Posterior cingulate gyrus (tissue), 11 donors: ENCODE data around the gene ADAMTS19.
A peak's percentile ranks its signal among the peaks of the same experiment; 100 is the strongest.

ENCODE experiments used
- DNase-seq, 10 donors: peaks; one replicate each; pipeline versions ENCODE4 v3.0.0 to v3.0.0-alpha.2; 2020 to 2021; ENCODE audit warnings: mixed read lengths in 3 of 10
- intact Hi-C: fragments of 100-400 bp; cut with DNase I; formaldehyde crosslinking; loops from one replicate; pipeline ENCODE4 v1.15.1; 2023

ADAMTS19 gene

DNA sequence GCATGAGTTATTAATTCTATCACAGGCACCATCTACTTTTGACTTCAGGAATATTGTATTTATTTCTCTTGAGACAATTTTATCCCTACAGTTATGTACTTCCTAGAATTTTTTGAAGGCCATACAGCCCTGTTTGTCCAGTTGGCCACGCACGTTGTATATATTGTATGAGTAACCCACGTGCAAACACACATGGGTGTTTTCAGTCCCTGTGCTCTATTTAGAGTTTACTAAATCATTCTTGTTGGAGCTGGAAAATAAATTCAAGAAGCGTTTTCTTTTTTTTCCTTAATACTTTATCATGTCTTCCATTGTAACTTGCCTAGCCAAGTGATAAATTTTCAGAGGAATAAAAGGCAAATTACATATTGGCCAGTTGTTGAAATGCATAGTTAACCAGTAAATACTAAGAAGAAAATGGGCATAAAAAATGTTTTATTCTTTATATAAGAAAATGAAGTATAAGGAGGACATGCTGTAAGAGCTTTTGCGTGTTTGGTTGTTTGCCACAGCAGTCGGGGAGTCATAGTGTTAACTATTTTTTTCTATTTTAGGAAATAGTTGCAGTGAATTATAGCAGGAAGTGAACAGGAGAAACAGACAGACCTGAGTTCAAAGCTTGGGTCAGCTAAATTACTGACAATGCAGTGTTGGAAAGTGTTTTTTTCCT lies 201.4 kb downstream of the ADAMTS19 start:
- intact Hi-C loops, result no loop called here
- DNase-seq, result no peak

- DNase-seq, result peak in 2 of 10 donors; percentile 16 to 18
Observed at GRCh38 chr5:129664336-129664937, 204.3 kb downstream of the ADAMTS19 start.

DNA sequence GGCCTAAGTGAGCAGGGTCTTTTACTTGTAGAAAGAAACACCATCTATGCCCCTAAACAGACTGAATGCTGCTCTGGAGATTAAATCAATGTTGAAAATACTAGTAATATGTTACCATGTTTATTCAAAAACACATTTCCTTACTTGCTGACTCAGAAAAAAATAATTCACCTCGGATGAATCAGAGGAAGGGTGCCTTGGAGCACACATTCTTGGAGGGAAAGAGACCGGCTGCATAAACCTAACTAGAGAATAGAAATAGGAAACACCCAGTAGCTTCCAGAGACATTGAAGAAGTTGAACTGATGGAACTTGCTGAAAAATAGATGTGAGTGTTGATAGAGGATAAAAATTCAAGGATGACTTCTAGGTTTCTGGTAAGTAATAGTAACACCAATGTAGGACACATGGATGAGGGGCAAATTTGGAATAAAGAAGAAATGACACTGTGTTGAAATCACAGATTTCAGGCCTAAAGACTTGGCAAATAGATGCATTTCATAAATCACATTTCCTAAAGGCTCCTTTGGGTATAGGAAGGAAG lies 210.9 kb downstream of the ADAMTS19 start:
- DNase-seq, result no peak
- intact Hi-C loops, result no loop called here

More at GRCh38 chr5:129664336-129664937, 204.3 kb downstream of the ADAMTS19 start:
- intact Hi-C loops, result no loop called here

DNA sequence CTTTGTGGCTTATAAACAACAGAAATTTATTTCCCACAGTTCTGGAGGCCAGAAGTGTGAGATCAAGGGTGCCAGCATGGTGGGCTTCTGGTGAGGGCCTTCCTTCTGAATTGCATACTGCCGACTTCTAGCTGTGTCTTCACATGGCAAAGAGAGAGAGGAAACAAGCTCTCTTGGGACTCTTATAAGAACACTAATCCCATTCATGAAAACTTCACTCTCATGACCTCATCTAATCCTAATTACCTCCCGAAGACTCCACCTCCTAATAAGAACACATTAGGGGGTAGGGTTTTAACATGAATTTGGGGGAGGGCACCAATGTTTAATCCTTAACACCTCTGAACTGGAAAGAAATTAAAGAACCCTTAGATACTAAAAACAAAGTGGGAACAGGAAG lies 211.9 kb downstream of the ADAMTS19 start:
- intact Hi-C loops, result no loop called here
- no peak for DNase-seq

DNA sequence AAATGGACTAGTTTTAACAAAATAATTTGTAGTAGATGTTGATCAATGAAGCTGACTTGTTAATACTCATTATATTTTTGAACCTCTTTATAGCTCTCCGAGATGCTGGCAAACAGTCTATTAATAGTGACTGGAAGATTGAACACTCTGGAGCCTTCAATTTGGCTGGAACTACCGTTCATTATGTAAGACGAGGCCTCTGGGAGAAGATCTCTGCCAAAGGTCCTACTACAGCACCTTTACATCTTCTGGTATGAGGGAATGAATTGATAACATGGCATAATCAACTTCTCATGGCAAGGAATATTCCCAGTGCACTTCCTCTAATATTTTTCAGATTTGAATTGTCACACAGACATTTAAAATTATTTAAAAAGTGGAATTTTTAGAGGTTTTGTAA lies 219.6 kb downstream of the ADAMTS19 start:
- DNase-seq, result no peak
- intact Hi-C loops, result no loop called here

DNA sequence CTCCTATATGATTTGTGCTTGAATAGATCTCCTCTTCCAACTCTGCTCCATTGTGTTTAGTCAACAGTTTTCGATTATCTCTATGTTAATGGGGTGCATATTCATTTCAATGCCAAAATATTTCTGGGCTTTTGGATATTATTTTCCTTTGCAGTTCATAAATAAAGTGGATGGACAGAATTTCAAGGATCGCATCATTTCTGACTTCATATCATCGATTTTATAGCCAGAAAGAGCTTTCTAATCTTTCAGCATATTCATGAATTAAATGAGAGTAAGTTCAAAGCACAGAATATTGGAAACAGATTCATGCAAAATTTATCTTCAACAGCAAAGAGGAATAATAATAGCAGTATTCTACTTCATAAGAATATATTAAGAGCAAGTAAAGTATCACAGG lies 227.8 kb downstream of the ADAMTS19 start:
- DNase-seq, result no peak
- intact Hi-C loops, result no loop called here

DNA sequence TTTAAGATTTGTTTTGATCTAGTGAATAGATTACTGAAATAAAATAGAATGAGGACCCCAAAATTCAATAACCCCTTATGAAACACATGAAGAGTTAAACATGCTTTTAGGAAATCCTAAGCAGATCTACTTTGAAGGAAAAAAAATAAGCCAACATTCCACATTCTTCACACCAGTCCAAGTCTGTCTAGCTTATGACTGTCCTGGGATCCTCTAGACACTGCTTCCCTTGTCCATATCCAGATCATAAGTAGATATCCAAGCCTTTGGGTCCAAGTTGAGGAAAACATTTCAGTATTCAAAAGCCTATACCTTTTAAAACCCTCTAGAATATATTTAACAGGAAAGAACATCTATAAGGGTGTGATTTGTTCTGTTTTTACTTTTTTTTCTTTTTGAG lies 228.9 kb downstream of the ADAMTS19 start:
- no peak for DNase-seq
- intact Hi-C loops, result no loop called here

DNA sequence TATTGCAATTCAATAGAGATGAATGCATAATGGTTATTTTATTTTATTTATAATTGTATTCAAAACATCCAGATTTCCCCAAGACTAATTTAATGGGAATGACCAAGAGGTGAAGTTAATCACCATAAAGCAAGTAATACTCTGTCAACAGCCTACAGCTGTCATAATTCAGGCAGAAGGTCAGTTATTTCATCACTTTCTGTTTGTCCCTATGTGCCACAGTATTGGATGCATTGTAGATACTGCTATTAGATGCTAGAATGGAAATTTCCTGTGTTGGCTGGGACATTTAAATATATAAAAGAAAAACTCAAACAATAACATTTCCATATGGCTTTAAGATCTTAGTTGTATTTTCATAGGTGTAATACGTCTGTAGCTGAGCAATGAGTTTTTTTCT lies 231.1 kb downstream of the ADAMTS19 start:
- intact Hi-C loops, result no loop called here
- no peak for DNase-seq

DNA sequence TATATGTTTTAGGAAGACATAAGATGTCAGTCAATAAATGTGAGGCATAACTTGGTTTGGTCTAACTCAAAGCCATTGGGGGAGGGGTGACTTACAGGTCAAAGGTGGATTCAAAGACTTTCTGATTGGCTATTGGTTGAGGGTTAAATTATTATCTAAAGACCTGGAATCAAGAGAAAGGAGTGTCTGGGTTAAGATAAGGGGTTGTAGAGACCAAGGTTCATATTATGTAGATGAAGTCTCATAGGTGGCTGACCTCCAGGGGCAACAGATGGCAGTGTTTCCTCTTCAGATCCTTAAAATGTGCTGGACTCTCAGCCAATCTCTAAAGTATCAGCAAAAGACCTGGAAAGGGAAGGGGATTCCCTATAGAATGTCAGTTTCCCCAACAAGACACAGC lies 236.5 kb downstream of the ADAMTS19 start:
- intact Hi-C loops, result no loop called here

GRCh38 chr5:129698661-129699060 lies 238.6 kb downstream of the ADAMTS19 start:
- DNase-seq, result no peak
- intact Hi-C loops, result no loop called here

More for the DNA sequence above, 236.5 kb downstream of the ADAMTS19 start:
- DNase-seq, result no peak

- intact Hi-C loops, result no loop called here
Observed at GRCh38 chr5:129716235-129716634, 256.1 kb downstream of the ADAMTS19 start.

GRCh38 chr5:129716651-129717050 lies 256.6 kb downstream of the ADAMTS19 start:
- intact Hi-C loops, result no loop called here
- no peak for DNase-seq

More at GRCh38 chr5:129716235-129716634, 256.1 kb downstream of the ADAMTS19 start:
- DNase-seq, result peak in 3 of 10 donors; percentile 8 to 73 (median 15)

- intact Hi-C loops, result no loop called here
- no peak for DNase-seq
Observed at GRCh38 chr5:129717751-129718310, 257.7 kb downstream of the ADAMTS19 start.

- DNase-seq, result no peak
Observed at GRCh38 chr5:129718471-129719090, 258.5 kb downstream of the ADAMTS19 start.

GRCh38 chr5:129724222-129724621 lies 264.1 kb downstream of the ADAMTS19 start:
- intact Hi-C loops, result no loop called here
- DNase-seq, result no peak

More at GRCh38 chr5:129718471-129719090, 258.5 kb downstream of the ADAMTS19 start:
- intact Hi-C loops, result no loop called here

DNA sequence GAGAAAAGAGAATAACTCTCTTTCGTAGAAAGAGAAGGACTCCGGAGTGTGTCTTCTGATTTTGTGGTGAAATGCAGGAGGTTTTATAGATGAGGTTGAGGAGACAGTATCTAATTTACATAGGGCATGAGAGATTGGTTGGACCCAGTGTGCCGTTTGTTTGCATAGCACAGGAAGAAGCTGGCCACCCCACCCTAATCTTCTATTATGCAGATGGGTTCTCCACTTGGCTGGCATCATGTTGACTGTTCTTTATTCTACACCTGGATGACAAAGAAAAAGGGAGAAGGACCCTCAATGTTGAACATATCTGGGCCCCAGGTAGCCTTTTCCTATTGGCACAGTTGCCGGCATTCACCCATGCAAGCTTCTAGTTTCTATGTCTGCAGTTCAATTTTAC lies 264.5 kb downstream of the ADAMTS19 start:
- intact Hi-C loops, result no loop called here
- no peak for DNase-seq

- intact Hi-C loops, result no loop called here
- no peak for DNase-seq
Observed at GRCh38 chr5:129739773-129740172, 279.7 kb downstream of the ADAMTS19 start.

DNA sequence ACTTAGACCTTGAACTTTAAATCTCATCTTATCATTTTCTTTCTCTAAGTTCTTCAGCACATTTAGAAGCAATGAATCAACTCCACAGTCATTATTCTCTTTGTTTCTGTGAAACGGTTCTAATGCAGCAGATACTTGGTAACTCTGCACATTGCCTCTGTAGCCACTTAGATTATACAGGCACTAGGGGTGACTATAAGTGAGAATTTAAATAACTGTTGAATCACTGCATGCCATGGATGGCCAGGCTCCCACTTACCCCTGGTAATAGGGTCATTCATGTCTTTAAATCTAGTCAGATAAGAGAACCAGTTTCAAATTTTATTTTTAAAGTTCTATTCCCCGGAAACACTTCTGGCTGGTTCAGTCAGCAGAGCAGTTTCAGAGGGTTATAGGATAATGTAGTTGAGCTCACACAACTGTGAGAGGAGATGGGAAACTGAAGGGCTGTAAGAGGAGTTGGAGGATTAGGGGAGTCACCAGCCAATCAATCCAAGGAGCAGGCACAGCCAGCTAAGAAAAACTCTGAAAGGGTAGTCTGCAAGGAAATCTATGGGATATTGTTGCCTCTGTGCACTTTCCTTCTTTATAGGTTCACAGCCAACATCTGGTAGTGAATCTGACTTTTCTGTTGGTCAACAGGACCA lies 283.6 kb downstream of the ADAMTS19 start:
- intact Hi-C loops, result no loop called here

GRCh38 chr5:129745997-129746396 lies 285.9 kb downstream of the ADAMTS19 start:
- no peak for DNase-seq
- intact Hi-C loops, result no loop called here

More for the DNA sequence above, 283.6 kb downstream of the ADAMTS19 start:
- no peak for DNase-seq

- DNase-seq, result no peak
- intact Hi-C loops, result no loop called here
Observed at GRCh38 chr5:129746876-129747275, 286.8 kb downstream of the ADAMTS19 start.
